Measurements from ENCODE around the gene PIGB. TPM values are rescaled to one million over a fixed set of nuclear protein-coding genes. Genes with fewer than 3 reads are reported as not detected.
A peak's percentile ranks its signal among the peaks of the same experiment; 100 is the strongest.
"Not testable (repeated sequence)": the region's sequence is repeated elsewhere in the genome, so short reads cannot be mapped to it uniquely, and the experiment has no call there.

Gene PIGB
- total RNA-seq, 2 experiments from 2014 or later: 29.8 to 31.2 TPM

- ATAC-seq: no peak
- Mint-ChIP-seq H3K36me3 (peaks cover 17% of the 10 kb centered on the region), H3K27ac (no peak overlapping the region), H3K27me3 (no peaks in the 10 kb centered on the region), H3K9me3 (ENCODE audit: low read depth) (no peaks in the 10 kb centered on the region), H3K4me1 (no peaks in the 10 kb centered on the region), H3K4me3 (no peak overlapping the region)
- no peak for DNase-seq
- CTCF ChIA-PET: no interaction called here
Measured at GRCh38 chr15:55361048-55361447, 42.0 kb downstream of the PIGB start.

GRCh38 chr15:55362641-55363040 lies 43.6 kb downstream of the PIGB start:
- CTCF ChIA-PET: no interaction called here
- ATAC-seq (no peak), DNase-seq (no peak)
- Mint-ChIP-seq H3K27ac (no peak overlapping the region), H3K36me3 (peaks cover 8% of the 10 kb centered on the region), H3K4me3 (no peak overlapping the region), H3K9me3 (ENCODE audit: low read depth) (no peaks in the 10 kb centered on the region), H3K27me3 (no peaks in the 10 kb centered on the region), H3K4me1 (no peaks in the 10 kb centered on the region)

- DNase-seq (no peak), ATAC-seq (no peak)
- H3K36me3 Mint-ChIP-seq: peaks cover 7% of the 10 kb centered on the region
- no peak overlapping the region for H3K4me3 Mint-ChIP-seq
- H3K9me3 Mint-ChIP-seq (ENCODE audit: low read depth): no peaks in the 10 kb centered on the region
- no peaks in the 10 kb centered on the region for H3K27me3 Mint-ChIP-seq
- no peak overlapping the region for H3K27ac Mint-ChIP-seq
- CTCF ChIA-PET: no interaction called here
- H3K4me1 Mint-ChIP-seq: no peaks in the 10 kb centered on the region
Measured at GRCh38 chr15:55366981-55367380, 48.0 kb downstream of the PIGB start.

GRCh38 chr15:55372701-55373440 lies 53.8 kb downstream of the PIGB start:
- Mint-ChIP-seq H3K4me3 (no peak overlapping the region), H3K27ac (peak overlapping the region; percentile 48), H3K4me1 (peaks cover 6% of the 10 kb centered on the region), H3K27me3 (no peaks in the 10 kb centered on the region), H3K9me3 (ENCODE audit: low read depth) (no peaks in the 10 kb centered on the region), H3K36me3 (peaks cover 9% of the 10 kb centered on the region)
- DNase-seq (no peak), ATAC-seq (no peak)
- CTCF ChIA-PET: interaction anchor here (1.2 kb wide), 1 partner anchor 66 kb away, joined by 5 read pairs; no protein-coding TSS in a partner anchor

- ATAC-seq: no peak
- no peaks in the 10 kb centered on the region for H3K4me1 Mint-ChIP-seq
- H3K27ac Mint-ChIP-seq: no peak overlapping the region
- H3K9me3 Mint-ChIP-seq (ENCODE audit: low read depth): no peaks in the 10 kb centered on the region
- no peak for DNase-seq
- H3K27me3 Mint-ChIP-seq: no peaks in the 10 kb centered on the region
- peaks cover 14% of the 10 kb centered on the region for H3K36me3 Mint-ChIP-seq
- H3K4me3 Mint-ChIP-seq: no peak overlapping the region
- CTCF ChIA-PET: no interaction called here
Measured at GRCh38 chr15:55379095-55379494, 60.1 kb downstream of the PIGB start.

GRCh38 chr15:55381595-55381994 lies 62.6 kb downstream of the PIGB start:
- no peak overlapping the region for H3K27ac Mint-ChIP-seq
- CTCF ChIA-PET: no interaction called here
- ATAC-seq: no peak
- no peaks in the 10 kb centered on the region for H3K27me3 Mint-ChIP-seq
- no peaks in the 10 kb centered on the region for H3K4me1 Mint-ChIP-seq
- no peaks in the 10 kb centered on the region for H3K9me3 Mint-ChIP-seq (ENCODE audit: low read depth)
- H3K36me3 Mint-ChIP-seq: peaks cover 16% of the 10 kb centered on the region
- H3K4me3 Mint-ChIP-seq: no peak overlapping the region
- DNase-seq: no peak

- DNase-seq (no peak), ATAC-seq (no peak)
- no peaks in the 10 kb centered on the region for H3K27me3 Mint-ChIP-seq
- H3K4me1 Mint-ChIP-seq: no peaks in the 10 kb centered on the region
- no peaks in the 10 kb centered on the region for H3K9me3 Mint-ChIP-seq (ENCODE audit: low read depth)
- no peak overlapping the region for H3K27ac Mint-ChIP-seq
- CTCF ChIA-PET: no interaction called here
- H3K36me3 Mint-ChIP-seq: peaks cover 19% of the 10 kb centered on the region
- H3K4me3 Mint-ChIP-seq: no peak overlapping the region
Measured at GRCh38 chr15:55383687-55384086, 64.7 kb downstream of the PIGB start.

- Mint-ChIP-seq H3K9me3 (ENCODE audit: low read depth) (no peaks in the 10 kb centered on the region), H3K4me3 (no peak overlapping the region), H3K27me3 (no peaks in the 10 kb centered on the region), H3K36me3 (peaks cover 19% of the 10 kb centered on the region), H3K4me1 (peaks cover 6% of the 10 kb centered on the region), H3K27ac (no peak overlapping the region)
- ATAC-seq: no peak
- CTCF ChIA-PET: no interaction called here
- DNase-seq: no peak
Measured at GRCh38 chr15:55387027-55387426, 68.0 kb downstream of the PIGB start.

- CTCF ChIA-PET: no interaction called here
- no peaks in the 10 kb centered on the region for H3K27me3 Mint-ChIP-seq
- DNase-seq: no peak
- H3K27ac Mint-ChIP-seq: no peak overlapping the region
- H3K4me1 Mint-ChIP-seq: peaks cover 6% of the 10 kb centered on the region
- H3K9me3 Mint-ChIP-seq (ENCODE audit: low read depth): no peaks in the 10 kb centered on the region
- H3K36me3 Mint-ChIP-seq: peaks cover 12% of the 10 kb centered on the region
- no peak overlapping the region for H3K4me3 Mint-ChIP-seq
- ATAC-seq: no peak
Measured at GRCh38 chr15:55389264-55389607, 70.2 kb downstream of the PIGB start.

- DNase-seq (no peak), ATAC-seq (no peak)
- H3K9me3 Mint-ChIP-seq (ENCODE audit: low read depth): peaks cover 3% of the 10 kb centered on the region
- H3K4me3 Mint-ChIP-seq: no peak overlapping the region
- H3K27ac Mint-ChIP-seq: no peak overlapping the region
- H3K4me1 Mint-ChIP-seq: no peaks in the 10 kb centered on the region
- CTCF ChIA-PET: interaction anchor here (1.1 to 1.2 kb wide), 2 partner anchors 14 to 45 kb away, joined by 3 to 5 read pairs; partner anchors contain the start of genes CCPG1 and PIERCE2
- no peaks in the 10 kb centered on the region for H3K27me3 Mint-ChIP-seq
- H3K36me3 Mint-ChIP-seq: peaks cover 34% of the 10 kb centered on the region
Measured at GRCh38 chr15:55394694-55395093, 75.7 kb downstream of the PIGB start.

- CTCF ChIA-PET: interaction anchor here (1.0 to 1.6 kb wide), 2 partner anchors 9 to 42 kb away, joined by 3 to 4 read pairs; no protein-coding TSS in a partner anchor
- H3K4me3 Mint-ChIP-seq: no peak overlapping the region
- H3K9me3 Mint-ChIP-seq (ENCODE audit: low read depth): peaks cover 3% of the 10 kb centered on the region
- H3K27me3 Mint-ChIP-seq: no peaks in the 10 kb centered on the region
- H3K4me1 Mint-ChIP-seq: peaks cover 12% of the 10 kb centered on the region
- no peak for DNase-seq
- peaks cover 37% of the 10 kb centered on the region for H3K36me3 Mint-ChIP-seq
- ATAC-seq: no peak
- H3K27ac Mint-ChIP-seq: no peak overlapping the region
Measured at GRCh38 chr15:55398243-55398642, 79.2 kb downstream of the PIGB start.

- peaks cover 25% of the 10 kb centered on the region for H3K4me1 Mint-ChIP-seq
- H3K27me3 Mint-ChIP-seq; H3K4me3 Mint-ChIP-seq; CTCF ChIA-PET; ATAC-seq; H3K9me3 Mint-ChIP-seq (ENCODE audit: low read depth); DNase-seq; H3K27ac Mint-ChIP-seq: not testable (repeated sequence)
- peaks cover 30% of the 10 kb centered on the region for H3K36me3 Mint-ChIP-seq
Measured at GRCh38 chr15:55400050-55400449, 81.0 kb downstream of the PIGB start.

GRCh38 chr15:55401786-55402246 lies 82.8 kb downstream of the PIGB start:
- Mint-ChIP-seq H3K36me3 (peaks cover 21% of the 10 kb centered on the region), H3K4me3 (no peak overlapping the region), H3K27ac (no peak overlapping the region), H3K4me1 (peaks cover 33% of the 10 kb centered on the region), H3K27me3 (no peaks in the 10 kb centered on the region), H3K9me3 (ENCODE audit: low read depth) (no peaks in the 10 kb centered on the region)
- CTCF ChIA-PET: interaction anchor here (1.4 kb wide), 1 partner anchor 12 kb away, joined by 4 read pairs; no protein-coding TSS in a partner anchor
- no peak for ATAC-seq
- DNase-seq: no peak

GRCh38 chr15:55402707-55403106 lies 83.7 kb downstream of the PIGB start:
- DNase-seq (no peak), ATAC-seq (no peak)
- H3K36me3 Mint-ChIP-seq: peaks cover 17% of the 10 kb centered on the region
- CTCF ChIA-PET: interaction anchor here (1.4 kb wide), 1 partner anchor 11 kb away, joined by 4 read pairs; no protein-coding TSS in a partner anchor
- no peaks in the 10 kb centered on the region for H3K9me3 Mint-ChIP-seq (ENCODE audit: low read depth)
- peak overlapping the region; percentile 24 for H3K4me3 Mint-ChIP-seq
- peak overlapping the region; percentile 78 for H3K27ac Mint-ChIP-seq
- peaks cover 38% of the 10 kb centered on the region for H3K4me1 Mint-ChIP-seq
- H3K27me3 Mint-ChIP-seq: no peaks in the 10 kb centered on the region

All from activated CD8-positive, alpha-beta memory T cell treated with anti-CD3 and anti-CD28 coated beads, Interleukin-2, amount 10 ng/mL, durations not matched to agents 7 days and 5 days (primary cell).